ENCODE results near the gene PITPNC1.

GRCh38 chr17:67519801-67520251 is 142.7 kb downstream of the PITPNC1 start:
- TF ChIP-seq POLR2AphosphoS5 (IDR thresholded peaks at IDR 0.05) (no peak), POLR2A (IDR thresholded peaks at IDR 0.05) (no peak), CTCF (IDR thresholded peaks at IDR 0.05) (no peak), EP300 (IDR thresholded peaks at IDR 0.05) (no peak)

All from suprapubic skin (tissue), 4 donors.